ENCODE results near the gene ADAM19.

Gene ADAM19

GRCh38 chr5:157590478-157590877 is 14.9 kb upstream of the ADAM19 start:
- ChIA-PET CTCF (no interaction called here), POLR2A (no interaction called here)
- no peak overlapping the region for H3K4me3 ChIP-seq (ENCODE audit: low read depth, low read length)
- DNase-seq (ENCODE audit: low read depth, low spot score) = no peak
- no peak for TF ChIP-seq CTCF (IDR thresholded peaks at IDR 0.05; ENCODE audit: insufficient read depth, low read length, missing control alignments)

- no peak for TF ChIP-seq CTCF (IDR thresholded peaks at IDR 0.05; ENCODE audit: insufficient read depth, low read length, missing control alignments)
- CTCF ChIA-PET = interaction anchor here (0.8 kb wide), 1 partner anchor 113 kb away, joined by 3 read pairs; no protein-coding TSS in a partner anchor
- H3K4me3 ChIP-seq (ENCODE audit: low read depth, low read length) = no peak overlapping the region
- POLR2A ChIA-PET = no interaction called here
- DNase-seq (ENCODE audit: low read depth, low spot score) = no peak
Measured at GRCh38 chr5:157584628-157585027, 9.1 kb upstream of the ADAM19 start.

- DNase-seq (ENCODE audit: low read depth, low spot score) = no peak
- H3K4me3 ChIP-seq (ENCODE audit: low read depth, low read length) = no peak overlapping the region
- no peak for TF ChIP-seq CTCF (IDR thresholded peaks at IDR 0.05; ENCODE audit: insufficient read depth, low read length, missing control alignments)
- ChIA-PET CTCF (interaction anchor here (0.8 to 1.5 kb wide), 2 partner anchors 12 to 13 kb away, joined by 3 read pairs; no protein-coding TSS in a partner anchor), POLR2A (no interaction called here)
Measured at GRCh38 chr5:157582731-157583620, 7.4 kb upstream of the ADAM19 start.

- no peak for DNase-seq (ENCODE audit: low read depth, low spot score)
- TF ChIP-seq CTCF (IDR thresholded peaks at IDR 0.05; ENCODE audit: insufficient read depth, low read length, missing control alignments) = no peak
- POLR2A ChIA-PET = no interaction called here
- H3K4me3 ChIP-seq (ENCODE audit: low read depth, low read length) = no peak overlapping the region
- CTCF ChIA-PET = interaction anchor here (0.8 to 1.5 kb wide), 3 partner anchors 13 to 253 kb away, joined by 3 read pairs; no protein-coding TSS in a partner anchor
Measured at GRCh38 chr5:157581901-157582300, 6.3 kb upstream of the ADAM19 start.

- no peak for TF ChIP-seq CTCF (IDR thresholded peaks at IDR 0.05; ENCODE audit: insufficient read depth, low read length, missing control alignments)
- POLR2A ChIA-PET = interaction anchor here (0.7 kb wide), 1 partner anchor 30 kb away, joined by 6 read pairs; no protein-coding TSS in a partner anchor
- CTCF ChIA-PET = interaction anchor here (1.8 kb wide), 1 partner anchor 9 kb away, joined by 4 read pairs; no protein-coding TSS in a partner anchor
- H3K4me3 ChIP-seq (ENCODE audit: low read depth, low read length) = no peak overlapping the region
- DNase-seq (ENCODE audit: low read depth, low spot score) = no peak
Measured at GRCh38 chr5:157578079-157578780, 2.7 kb upstream of the ADAM19 start.

- H3K4me3 ChIP-seq (ENCODE audit: low read depth, low read length) = no peak overlapping the region
- ChIA-PET POLR2A (no interaction called here), CTCF (interaction anchor here (1.0 kb wide), 2 partner anchors 11 to 74 kb away, joined by 3 read pairs; no protein-coding TSS in a partner anchor)
- DNase-seq (ENCODE audit: low read depth, low spot score) = no peak
- TF ChIP-seq CTCF (IDR thresholded peaks at IDR 0.05; ENCODE audit: insufficient read depth, low read length, missing control alignments) = no peak
Measured at GRCh38 chr5:157576678-157577077, 1.1 kb upstream of the ADAM19 start.
